ENCODE results near the gene WDHD1. TPM values are rescaled to one million over a fixed set of nuclear protein-coding genes. Genes with fewer than 3 reads are reported as not detected.

The WDHD1 gene
- total and polyA plus RNA-seq, 9 donors, result 1.2 to 4.2 (median 2.5) TPM

- no peak for DNase-seq
- Histone ChIP-seq H3K27ac (peak overlapping the region; percentile 29 to 97), H3K36me3 (no peaks in the 10 kb centered on the region), H3K4me1 (ENCODE audit: insufficient read depth) (peaks cover 6% of the 10 kb centered on the region), H3K4me3 (peak overlapping the region; percentile 86), H3K9me3 (no peaks in the 10 kb centered on the region), H3K27me3 (no peaks in the 10 kb centered on the region)
- TF ChIP-seq CTCF (IDR thresholded peaks at IDR 0.05) (no peak), POLR2A (IDR thresholded peaks at IDR 0.05) (no peak), EP300 (IDR thresholded peaks at IDR 0.05) (no peak)
- 0 to 1% (median 0%) methylated on average over 10 of the region's 10 CpGs for WGBS, 3 donors
- intact Hi-C loops (cut with DNase I), result loop anchor here in 1 of 4 donors (5.0 kb wide), 2 partner anchors 41 to 484 kb away; partner anchors contain the start of gene SAMD4A
Measured at GRCh38 chr14:55051165-55051422, 24.2 kb upstream of the WDHD1 start.

- Histone ChIP-seq H3K27me3 (no peaks in the 10 kb centered on the region), H3K4me1 (ENCODE audit: insufficient read depth) (peaks cover 3% of the 10 kb centered on the region), H3K4me3 (no peak overlapping the region), H3K9me3 (no peaks in the 10 kb centered on the region), H3K36me3 (no peaks in the 10 kb centered on the region), H3K27ac (no peak overlapping the region)
- intact Hi-C loops (cut with DNase I), result no loop called here
- no peak for TF ChIP-seq CTCF (IDR thresholded peaks at IDR 0.05)
- TF ChIP-seq EP300 (IDR thresholded peaks at IDR 0.05), result no peak
- TF ChIP-seq POLR2A (IDR thresholded peaks at IDR 0.05), result no peak
- WGBS, 3 donors, result 56 to 62% (median 58%) methylated on average over 2 of the region's 2 CpGs
- no peak for DNase-seq
Measured at GRCh38 chr14:55048900-55049436, 22.1 kb upstream of the WDHD1 start.

- intact Hi-C loops (cut with DNase I), result no loop called here
- TF ChIP-seq CTCF (IDR thresholded peaks at IDR 0.05) (no peak), EP300 (IDR thresholded peaks at IDR 0.05) (no peak), POLR2A (IDR thresholded peaks at IDR 0.05) (no peak)
- Histone ChIP-seq H3K27me3 (no peaks in the 10 kb centered on the region), H3K9me3 (no peaks in the 10 kb centered on the region), H3K36me3 (no peaks in the 10 kb centered on the region), H3K4me1 (ENCODE audit: insufficient read depth) (peaks cover 3% of the 10 kb centered on the region), H3K4me3 (no peak overlapping the region), H3K27ac (no peak overlapping the region)
- WGBS, 3 donors, result 80 to 85% (median 84%) methylated on average over 5 of the region's 5 CpGs
- DNase-seq, result no peak
Measured at GRCh38 chr14:55047301-55048053, 20.6 kb upstream of the WDHD1 start.

- TF ChIP-seq EP300 (IDR thresholded peaks at IDR 0.05) (no peak), POLR2A (IDR thresholded peaks at IDR 0.05) (no peak), CTCF (IDR thresholded peaks at IDR 0.05) (no peak)
- intact Hi-C loops (cut with DNase I), result no loop called here
- H3K27ac ChIP-seq, result no peak overlapping the region
- no peaks in the 10 kb centered on the region for H3K27me3 ChIP-seq
- no peaks in the 10 kb centered on the region for H3K4me1 ChIP-seq (ENCODE audit: insufficient read depth)
- no peaks in the 10 kb centered on the region for H3K36me3 ChIP-seq
- no peaks in the 10 kb centered on the region for H3K9me3 ChIP-seq
- H3K4me3 ChIP-seq, result no peak overlapping the region
- no peak for DNase-seq
Measured at GRCh38 chr14:55045087-55045486, 18.2 kb upstream of the WDHD1 start.

Data from ovary (tissue), 9 donors.